Measurements from ENCODE around the gene GLIS1.

GLIS1 gene

DNA sequence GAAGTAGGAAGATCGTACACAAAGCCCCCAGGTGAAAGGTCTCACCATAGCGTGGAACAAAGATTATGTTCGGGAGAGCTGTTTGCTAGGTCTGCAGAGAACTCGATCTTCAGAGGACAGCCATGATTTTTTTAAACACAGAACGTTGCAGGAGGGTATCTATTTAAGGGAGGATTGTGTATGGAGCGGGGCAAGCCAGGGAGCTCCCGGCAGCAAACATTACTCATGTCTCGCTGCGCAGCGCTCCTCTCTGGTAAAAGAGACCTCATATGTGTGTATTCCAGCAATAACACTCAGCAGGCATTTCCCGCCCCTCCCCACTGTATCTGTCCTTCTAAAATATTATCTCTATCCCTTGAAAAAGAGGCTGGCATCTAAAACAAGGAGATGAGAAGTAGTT is 2.7 kb downstream of the GLIS1 start:
- FAIRE-seq = no peak
- no peak for DNase-seq (ENCODE audit: low spot score)

DNA sequence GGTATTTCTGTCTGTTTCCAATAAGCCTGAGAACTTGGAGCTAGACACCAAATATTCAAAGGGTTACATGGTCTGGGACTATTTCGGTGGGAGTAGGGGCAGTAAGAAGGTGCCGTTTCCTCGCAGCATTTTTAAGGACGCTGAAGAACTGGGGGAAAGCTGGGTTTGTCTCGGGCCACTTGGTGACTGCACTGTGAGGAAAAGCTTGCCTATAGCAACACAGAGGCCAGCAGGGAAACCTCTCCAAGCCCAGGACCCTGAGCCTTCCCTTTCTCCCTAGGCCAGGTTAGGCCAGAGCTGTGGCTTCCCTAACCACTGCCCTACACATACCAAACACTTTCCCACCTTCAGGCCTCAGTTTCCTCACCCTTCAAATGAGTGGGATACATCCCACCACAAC is 3.3 kb downstream of the GLIS1 start:
- DNase-seq (ENCODE audit: low spot score) (no peak), FAIRE-seq (no peak)

DNA sequence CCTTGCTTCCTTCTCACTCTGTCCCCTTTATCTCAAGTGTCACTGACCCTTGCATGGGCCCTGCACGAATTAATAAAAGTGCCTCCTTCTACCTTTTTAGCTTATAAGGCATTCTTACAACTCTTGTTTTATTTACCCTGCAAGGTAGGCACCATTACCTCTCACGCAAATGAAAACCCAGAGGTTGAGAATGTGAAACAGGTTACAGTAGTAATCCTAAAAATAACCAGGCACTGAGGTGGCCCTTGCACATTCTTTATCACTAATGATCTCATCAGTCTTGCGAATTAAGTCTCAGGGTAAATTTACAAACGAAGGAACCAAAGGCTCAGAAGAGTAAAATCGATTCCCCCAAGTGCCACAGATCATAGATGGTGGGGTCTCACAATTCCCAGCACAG is 3.7 kb downstream of the GLIS1 start:
- DNase-seq (ENCODE audit: low spot score) = no peak

DNA sequence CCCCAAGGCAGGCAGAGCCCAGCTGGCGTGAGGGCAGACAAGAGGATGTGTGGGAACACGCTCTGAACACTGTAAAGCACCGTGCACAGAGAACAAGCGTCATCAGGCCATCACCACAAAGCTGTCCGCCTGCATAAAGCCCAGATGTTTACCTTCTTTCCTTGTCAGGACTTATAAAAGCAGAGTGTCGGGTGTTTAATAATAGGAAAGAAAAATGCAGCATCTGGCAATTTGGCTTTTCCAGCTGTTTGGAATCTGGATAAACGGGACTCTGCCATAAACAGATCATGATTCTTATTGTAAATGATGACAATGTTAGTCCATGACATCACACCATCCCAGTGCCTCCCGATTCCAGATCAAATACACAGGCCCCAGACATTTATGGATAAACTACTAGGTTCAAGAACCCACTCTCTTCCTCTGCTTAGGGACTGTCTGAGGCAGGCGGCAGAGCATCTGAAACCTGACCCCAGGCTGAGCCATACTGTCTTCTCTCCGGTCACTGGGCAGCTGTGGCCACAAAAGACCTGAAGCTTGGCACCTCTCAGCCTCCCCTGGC is 4.2 kb downstream of the GLIS1 start:
- DNase-seq (ENCODE audit: low spot score) (no peak), FAIRE-seq (no peak)

More for the DNA sequence above, 3.7 kb downstream of the GLIS1 start:
- FAIRE-seq = no peak

DNA sequence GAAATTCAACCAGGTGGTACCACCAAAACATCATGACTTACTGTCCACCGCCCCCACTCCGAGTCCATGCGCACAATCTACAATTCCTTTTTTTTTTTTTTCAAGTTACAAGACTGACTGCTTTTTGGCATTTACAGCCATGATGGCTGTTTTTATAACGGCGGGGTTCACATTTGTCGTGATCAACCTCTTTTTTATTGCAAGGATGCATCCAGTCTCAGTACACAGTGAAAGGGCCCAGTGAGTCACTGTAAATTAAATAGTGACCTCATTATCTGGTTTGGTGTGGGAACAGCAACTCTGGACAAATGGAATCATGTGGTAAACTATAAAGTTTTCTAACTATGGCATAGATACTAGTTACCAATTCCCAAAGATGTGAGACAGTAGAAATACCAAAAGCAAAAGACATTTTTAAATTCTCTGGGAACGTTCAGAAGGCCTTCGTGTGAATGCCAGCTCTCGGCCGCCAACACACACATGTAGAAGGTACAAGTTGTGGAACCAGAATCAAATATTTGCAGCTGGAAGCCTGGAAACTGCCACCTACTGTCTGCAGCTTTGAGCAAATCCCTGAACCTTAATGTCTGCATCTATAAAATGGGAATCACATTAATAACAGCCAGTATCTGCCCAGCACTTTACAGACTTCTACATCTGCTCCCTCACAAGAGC is 4.9 kb downstream of the GLIS1 start:
- FAIRE-seq (no peak), DNase-seq (ENCODE audit: low spot score) (no peak)

DNA sequence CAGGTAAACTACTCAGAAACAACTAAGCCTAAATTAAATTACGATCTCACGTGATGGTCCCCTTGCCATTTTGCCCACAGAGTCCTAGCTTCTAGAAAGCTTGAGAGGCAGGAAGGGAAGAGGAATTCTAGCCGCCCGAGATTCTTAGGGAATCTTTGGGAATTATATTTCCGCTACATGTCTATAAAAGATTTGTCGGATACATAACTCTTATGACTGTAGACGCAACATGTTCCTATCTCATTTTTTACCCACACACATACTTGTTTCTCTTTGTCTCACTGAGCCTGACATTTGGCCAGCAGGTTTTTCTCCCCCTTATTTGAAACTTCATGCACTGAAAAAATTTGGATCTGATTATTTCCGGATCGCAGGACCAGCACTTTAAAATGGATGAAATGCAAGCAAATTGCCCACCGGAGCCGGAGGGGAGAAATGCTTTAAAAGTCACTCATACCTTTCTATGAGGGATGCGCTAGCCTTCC is 5.5 kb downstream of the GLIS1 start:
- DNase-seq (ENCODE audit: low spot score) (no peak), FAIRE-seq (no peak)

DNA sequence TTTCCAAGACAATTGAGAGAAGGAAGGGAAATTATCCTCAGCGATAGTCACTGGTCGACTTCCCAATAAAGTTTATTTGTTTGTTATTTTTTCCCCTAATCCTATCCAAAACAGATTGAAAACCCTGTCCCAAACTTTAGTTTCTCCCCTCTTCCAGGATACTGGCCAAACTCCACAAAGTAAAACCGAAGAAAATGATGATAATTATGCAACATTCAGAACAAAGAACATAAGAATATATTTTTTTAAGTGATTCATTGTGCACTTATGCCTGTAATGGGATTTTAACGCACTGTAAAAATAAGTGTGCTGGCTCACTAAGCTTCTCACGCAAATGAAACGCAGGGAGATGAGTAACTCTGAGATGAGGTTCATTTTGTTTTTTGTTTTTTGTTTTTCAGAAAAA is 6.0 kb downstream of the GLIS1 start:
- FAIRE-seq = no peak
- DNase-seq (ENCODE audit: low spot score) = no peak

DNA sequence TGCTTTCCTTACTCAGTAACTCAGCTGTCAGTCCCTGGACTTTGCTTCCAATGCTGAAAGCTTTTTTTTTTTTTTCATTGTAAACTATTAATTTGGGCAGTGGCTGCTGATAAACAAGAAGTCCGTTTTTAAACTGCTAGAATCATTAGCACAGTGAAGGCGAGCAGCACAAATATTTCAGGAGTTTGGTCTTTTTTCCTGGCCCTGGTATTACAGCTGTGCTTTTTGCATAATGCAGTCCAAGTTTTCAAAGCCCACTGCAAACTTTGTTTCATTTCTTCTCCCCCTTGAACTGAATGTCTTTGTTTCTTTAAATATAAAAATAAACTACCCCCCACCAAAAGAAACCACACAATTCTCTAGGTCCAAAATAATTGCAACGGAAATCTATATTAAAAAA is 6.6 kb downstream of the GLIS1 start:
- FAIRE-seq (no peak), DNase-seq (ENCODE audit: low spot score) (no peak)

DNA sequence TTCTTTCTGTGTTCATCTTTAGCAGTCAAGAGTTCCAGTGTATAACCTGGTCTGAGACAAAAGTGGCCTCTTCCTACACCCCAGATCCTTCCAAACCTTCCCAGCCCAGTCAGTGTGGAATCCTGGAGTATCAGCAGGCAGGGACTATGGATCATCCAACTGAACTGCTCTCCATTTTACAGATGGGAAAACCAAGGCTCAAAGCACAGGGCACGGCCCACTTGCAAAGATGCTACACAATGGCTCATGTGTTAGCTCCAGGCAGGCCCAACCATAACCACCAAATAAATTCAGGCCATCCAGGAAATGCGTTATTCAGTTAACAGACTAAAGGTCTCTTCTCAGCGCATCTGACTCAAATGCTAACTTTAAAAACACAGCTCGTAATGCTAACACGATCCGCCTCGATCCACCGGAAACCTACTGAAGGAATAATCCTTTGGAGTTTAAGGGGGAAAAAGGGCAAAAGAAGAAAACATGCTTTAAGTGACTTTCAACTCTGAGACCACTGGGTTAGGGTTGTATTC is 7.1 kb downstream of the GLIS1 start:
- FAIRE-seq (no peak), DNase-seq (ENCODE audit: low spot score) (no peak)

DNA sequence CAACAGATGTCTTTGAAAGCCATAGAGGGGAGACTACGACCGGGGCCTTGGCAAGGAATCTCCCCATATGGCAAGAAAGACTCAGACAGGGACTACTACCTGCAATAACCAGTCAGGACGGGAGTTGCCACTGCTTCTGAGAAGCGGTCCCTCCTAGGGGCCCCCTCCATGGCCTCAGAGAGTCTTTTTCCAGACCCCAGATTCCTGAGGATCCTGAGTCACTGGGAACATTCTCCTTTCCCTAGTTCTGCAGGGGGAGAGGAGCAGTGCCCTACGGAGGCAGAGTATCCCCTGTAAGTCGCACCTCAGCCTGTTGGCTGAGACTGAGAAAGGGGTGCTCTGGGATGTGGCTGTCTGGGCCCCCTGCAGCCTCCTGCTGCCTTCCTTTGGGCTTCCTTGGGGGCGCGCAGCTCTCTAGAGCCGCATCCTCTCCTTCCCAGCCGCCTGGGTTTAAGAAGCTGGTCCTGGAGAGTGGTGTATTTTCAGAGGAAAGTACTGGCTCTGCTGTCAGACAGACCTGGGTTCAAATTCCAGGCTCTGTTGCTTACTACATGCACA is 7.8 kb downstream of the GLIS1 start:
- FAIRE-seq (no peak), DNase-seq (ENCODE audit: low spot score) (no peak)

DNA sequence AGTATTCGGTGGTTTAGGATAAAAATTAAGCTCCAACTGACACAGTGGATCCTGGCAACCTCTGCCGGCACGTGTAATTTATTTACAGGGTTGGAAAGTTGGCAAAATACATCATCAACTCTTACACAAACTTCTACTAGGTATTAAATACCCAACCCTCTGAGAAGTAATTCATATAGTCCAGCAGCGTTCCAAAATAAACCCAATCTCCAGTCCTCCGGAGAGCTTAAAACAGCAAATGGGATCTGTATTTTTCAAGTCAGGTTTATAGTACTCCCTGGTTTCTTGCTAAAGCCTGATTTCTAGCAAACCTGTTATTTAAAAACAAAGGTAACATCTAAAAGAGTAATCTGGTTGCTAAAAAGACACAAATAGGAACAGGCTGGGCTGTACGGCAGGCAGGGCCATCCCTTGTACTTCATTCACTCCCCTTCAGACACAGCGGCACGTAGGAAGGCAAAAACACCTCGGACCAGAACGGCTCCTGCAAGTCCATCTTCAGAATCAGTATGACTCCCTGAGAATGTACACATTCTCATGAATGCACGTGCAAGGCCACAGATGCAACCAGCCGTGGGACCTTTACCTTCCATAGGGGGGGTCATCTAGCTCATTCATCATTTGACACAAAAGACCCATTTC is 8.6 kb downstream of the GLIS1 start:
- no peak for FAIRE-seq
- no peak for DNase-seq (ENCODE audit: low spot score)

DNA sequence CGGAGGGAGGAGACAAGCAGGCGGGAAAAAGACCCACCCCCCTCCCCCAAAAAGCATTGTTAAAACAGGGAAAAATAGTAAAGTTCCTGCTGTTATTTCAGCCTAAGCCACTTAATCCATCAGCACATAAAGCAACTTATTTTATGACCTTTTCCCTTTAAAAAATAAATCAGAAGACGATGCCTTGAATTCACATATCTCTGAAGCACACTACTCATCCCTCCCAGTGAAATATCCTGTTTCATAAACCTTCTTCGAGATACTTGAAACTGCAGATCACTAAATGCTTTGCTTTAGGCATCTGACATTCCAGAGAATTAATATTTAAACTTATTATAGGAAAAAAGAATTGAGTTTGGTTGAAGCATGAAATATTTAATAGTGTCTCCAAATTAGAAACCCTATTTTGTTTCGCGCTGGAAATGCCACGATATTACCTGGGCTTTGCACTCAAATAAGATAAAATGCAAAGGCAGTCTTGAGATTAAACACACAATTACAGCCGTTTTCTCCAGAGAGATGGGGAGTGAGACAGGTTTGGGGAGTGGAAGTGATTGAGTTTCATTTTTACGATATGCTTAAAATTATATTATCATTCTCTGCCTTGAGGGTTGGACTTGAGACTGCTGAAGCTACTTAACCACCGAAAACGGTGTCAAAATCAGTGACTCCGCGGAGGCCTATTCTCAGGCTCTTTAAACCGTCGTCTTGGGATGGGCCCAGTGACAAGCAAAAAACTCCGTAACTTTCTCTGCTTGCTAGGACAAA is 9.3 kb downstream of the GLIS1 start:
- DNase-seq (ENCODE audit: low spot score) (no peak), FAIRE-seq (no peak)

DNA sequence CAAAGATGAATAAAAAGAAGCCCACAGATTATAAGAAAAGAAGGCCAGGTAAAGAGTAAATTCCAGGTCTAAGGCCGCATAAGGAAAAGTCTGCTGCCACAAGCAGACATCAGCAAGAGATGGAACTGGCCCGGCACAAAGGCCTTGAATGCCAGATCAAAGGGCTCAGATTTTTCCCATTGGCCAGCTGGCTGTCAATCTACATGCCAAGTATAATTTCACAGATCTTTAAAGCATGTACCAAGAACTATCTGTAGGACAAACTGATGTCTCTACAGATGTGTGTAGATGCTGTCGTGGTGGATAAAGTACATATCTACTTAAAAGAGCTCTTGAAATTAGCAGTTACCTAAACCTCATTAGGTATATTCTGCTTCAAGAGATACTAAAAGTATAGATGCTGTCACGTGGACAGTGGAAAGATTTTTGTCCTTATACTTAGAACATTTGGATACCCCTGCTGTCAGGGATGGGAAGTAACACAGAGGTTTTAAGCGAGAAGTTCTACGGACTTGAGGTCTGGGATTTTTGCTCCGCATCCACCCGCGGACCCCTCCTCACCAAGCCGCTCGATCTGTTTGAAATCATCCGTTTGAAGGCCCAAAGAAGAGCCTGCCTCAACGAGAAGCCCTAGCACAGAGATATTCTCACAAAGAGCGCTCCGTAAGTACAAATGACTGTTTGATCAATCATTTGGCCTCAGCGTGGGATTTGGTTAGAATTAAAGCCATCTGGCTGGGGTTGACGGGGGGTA is 10.1 kb downstream of the GLIS1 start:
- FAIRE-seq (no peak), DNase-seq (ENCODE audit: low spot score) (no peak)

DNA sequence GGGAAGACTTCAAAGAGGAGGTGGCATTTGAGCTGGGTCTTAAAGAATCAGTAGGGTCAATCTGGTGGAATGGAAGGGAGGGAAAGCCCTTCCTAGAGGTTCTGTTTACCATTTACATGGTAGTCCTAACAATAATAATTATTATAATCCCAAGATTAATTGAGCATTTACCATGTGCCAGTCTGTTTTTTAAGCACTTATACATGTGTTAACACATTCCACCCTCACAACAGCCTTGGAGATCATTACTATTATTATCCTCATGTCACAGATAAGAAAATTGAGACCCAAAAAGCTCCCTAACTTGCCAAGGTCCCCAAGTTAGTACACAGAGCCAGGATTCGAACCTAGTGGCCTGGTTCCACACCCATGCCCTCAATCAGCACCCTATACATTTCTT is 10.8 kb downstream of the GLIS1 start:
- FAIRE-seq (no peak), DNase-seq (ENCODE audit: low spot score) (no peak)

DNA sequence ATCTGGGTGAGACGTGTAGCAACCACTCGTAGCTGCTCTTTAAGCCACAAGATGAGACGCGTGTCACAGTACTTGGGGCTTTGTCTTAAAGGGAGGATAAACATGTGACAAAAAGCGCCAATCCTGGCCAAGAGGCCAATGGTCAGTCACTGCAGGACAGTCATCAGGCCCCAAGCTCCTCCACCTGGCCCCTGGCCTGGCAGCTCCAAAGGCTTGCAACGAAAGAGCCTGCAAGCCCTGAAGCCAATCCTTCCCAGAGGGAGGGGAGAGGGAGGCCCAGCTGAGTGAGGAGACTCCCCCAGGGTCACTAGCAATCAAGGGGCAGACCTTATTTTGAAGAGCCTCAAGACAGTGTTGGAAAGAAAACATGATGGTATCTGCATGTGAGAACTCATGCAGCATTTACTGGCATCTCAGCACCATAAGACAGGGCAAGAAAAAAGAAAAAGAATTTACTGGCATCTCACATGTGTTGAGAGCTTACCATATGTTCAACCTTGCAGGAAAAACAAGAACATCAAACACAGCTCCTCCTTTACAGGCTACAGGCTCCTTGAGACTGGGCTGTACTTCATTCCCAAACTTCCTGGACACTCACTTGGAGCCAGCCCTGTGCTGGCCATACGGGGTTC is 11.4 kb downstream of the GLIS1 start:
- FAIRE-seq (no peak), DNase-seq (ENCODE audit: low spot score) (no peak)

DNA sequence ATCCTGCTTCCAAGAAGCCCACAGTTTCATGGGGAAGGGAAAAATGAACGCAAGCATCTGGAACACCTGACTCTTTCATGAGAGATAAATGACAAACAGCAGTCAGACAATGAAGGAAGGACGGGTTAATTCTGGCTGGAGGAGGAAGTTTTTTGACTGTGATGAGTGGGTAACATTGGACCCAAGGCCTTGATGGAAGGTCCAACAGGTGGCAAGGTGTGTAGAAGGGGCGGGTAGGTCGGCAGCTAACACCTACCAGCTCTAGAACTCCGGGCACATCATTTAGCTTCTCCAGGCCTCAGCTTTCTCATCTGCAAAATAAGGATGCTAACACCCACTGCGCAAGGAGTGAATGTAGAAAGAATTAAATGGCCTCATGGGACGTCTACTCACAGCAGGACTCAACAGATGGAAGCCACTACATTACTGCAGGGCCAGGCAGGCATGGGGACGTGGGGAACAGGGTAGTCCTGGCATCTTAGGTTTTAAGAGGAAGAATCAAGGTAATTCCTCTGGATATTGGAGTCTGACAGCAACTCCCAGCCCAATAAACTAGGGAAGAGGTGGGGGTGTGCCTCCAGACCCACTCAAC is 12.9 kb downstream of the GLIS1 start:
- FAIRE-seq (no peak), DNase-seq (ENCODE audit: low spot score) (no peak)

DNA sequence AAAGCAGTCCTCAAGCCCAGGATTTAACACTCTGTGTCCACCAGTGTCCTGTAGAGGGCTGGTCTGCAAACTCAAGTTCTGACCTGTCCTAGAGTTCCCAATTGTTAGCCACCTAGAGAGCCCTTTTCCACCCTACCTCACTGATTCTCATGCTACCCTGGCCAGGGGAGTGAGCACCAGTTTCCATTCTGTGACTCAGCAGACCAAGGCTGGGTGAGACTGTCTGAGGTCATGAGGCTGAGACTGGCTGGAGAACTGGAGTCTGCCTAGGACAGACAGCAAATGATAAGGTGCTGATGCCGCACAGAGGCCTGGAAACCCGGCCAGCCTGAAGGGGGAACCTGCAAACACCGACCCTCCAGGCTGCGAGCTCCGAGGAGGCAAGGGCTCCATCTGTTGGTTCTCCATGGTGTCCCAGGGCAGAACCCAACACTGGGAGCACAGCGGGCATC is 13.7 kb downstream of the GLIS1 start:
- FAIRE-seq (no peak), DNase-seq (ENCODE audit: low spot score) (no peak)

DNA sequence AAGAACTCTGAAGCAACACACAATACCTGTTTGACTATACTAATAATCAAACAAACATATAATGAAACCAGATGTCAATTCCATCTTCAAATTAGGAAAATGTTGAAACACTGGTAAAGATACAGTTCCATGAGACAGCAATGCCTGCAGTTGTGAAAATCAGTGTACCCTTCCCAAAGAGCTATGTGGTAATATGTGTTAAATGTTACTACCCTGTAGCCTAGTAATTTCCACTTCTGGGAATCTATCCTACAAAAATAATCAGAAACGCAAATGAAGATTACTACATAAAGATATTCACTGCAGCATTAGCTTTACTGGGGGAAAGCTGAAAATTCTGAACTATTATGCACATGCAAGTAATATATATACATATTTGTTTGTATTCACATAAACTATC is 16.9 kb downstream of the GLIS1 start:
- FAIRE-seq (no peak), DNase-seq (ENCODE audit: low spot score) (no peak)

DNA sequence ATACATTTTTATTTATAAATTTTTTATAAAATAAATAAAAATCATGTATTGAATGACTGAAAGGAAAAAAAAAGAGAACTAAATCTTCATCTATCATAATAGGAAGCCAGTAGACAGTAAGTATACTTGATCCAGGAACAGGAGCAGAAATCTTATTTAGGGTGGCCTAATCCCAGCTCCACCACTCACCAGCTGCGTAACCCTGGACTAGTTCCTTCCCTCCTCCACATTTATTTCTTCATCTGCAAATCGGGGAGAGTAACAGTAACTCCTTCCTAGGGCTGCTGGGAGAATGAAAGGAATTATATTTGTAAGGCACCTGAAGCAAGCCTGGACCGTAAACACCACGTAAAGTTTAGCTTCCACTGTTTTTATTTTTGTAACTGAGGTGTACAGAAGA is 17.9 kb downstream of the GLIS1 start:
- DNase-seq (ENCODE audit: low spot score) (no peak), FAIRE-seq (no peak)

DNA sequence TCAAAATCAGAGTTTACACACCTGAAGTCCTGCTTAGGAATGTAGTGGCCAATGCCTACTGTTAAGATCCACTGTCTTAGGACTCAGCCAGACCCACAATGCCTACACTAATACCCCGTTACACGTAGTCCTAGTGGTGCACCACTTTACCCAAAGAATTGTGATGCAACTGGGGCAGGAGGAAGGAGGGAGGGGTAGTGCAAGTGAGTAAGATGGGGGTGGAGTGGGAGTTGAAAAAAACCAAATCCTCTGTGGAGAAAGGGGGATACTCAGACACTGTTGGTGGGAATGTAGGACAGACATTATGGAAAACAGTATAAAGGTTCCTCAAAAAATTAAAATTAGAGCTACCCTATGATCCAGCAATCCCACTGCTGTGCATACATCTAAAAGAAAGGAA is 19.5 kb downstream of the GLIS1 start:
- FAIRE-seq = no peak
- no peak for DNase-seq (ENCODE audit: low spot score)

Measured in urothelium cell line (cell line).